Gastrocnemius medialis (tissue), 4 donors: ENCODE results near the gene DDX49.
"Not testable (repeated sequence)": the region's sequence is repeated elsewhere in the genome, so short reads cannot be mapped to it uniquely, and the experiment has no call there.

Experiments
- CTCF ChIP-seq, 5 experiments: fragments of 450-650 bp in 3 of 5; fragments of 200-600 bp in 2 of 5; sonication (generic) in 2 of 5; IDR thresholded peaks in 4 of 5; conservative IDR thresholded peaks in 1 of 5; 1 replicate in 4 of 5; 2 replicates in 1 of 5; pipeline ENCODE4 v1.5.1; 2016 to 2019; ENCODE audit warnings: antibody characterized with exemption in 5 of 5, mild to moderate bottlenecking in 3 of 5, moderate library complexity in 3 of 5
- POLR2A ChIP-seq, 2 donors: fragments of 450-650 bp; IDR thresholded peaks; one replicate each; pipeline ENCODE4 v1.6.1; 2017; ENCODE audit warnings: antibody characterized with exemption in 2 of 2, mild to moderate bottlenecking in 2 of 2, moderate library complexity in 2 of 2

- not testable (repeated sequence) for TF ChIP-seq CTCF (IDR thresholded peaks at IDR 0.05 in 4 of 5, conservative IDR thresholded peaks at IDR 0.05 in 1 of 5); POLR2A (IDR thresholded peaks at IDR 0.05)
These were observed 17.0 kb upstream of the DDX49 start for GRCh38 chr19:18902519-18902918.
